Uterus (tissue), 2 donors: ENCODE data around the gene NEDD4L.

Source experiments
- CTCF ChIP-seq, 4 experiments: fragments of 200-600 bp in 2 of 4; fragments of 450-650 bp in 2 of 4; sonication (generic) in 2 of 4; IDR thresholded peaks; one replicate each; pipeline ENCODE4 v1.5.1; 2016 to 2019; ENCODE audit warnings: antibody characterized with exemption in 4 of 4, mild to moderate bottlenecking in 2 of 4, moderate library complexity in 1 of 4
- POLR2A ChIP-seq, 2 donors: fragments of 450-650 bp; IDR thresholded peaks; one replicate each; pipeline ENCODE4 v1.6.1; 2016; ENCODE audit warnings: antibody characterized with exemption in 2 of 2, mild to moderate bottlenecking in 1 of 2, moderate library complexity in 1 of 2

GRCh38 chr18:58093311-58093803, 49.3 kb downstream of the NEDD4L start:
- TF ChIP-seq POLR2A (IDR thresholded peaks at IDR 0.05) (no peak), CTCF (IDR thresholded peaks at IDR 0.05) (no peak)
